GM18508 (cell line): Measurements from ENCODE around the gene RCOR3.

Source experiments
- ATAC-seq: cut with Tn5 transposase; IDR thresholded peaks from one replicate; pipeline ENCODE4 v1.9.1; 2021; ENCODE audit warnings: moderate number of reproducible peaks; ENCODE audit not compliant: insufficient read depth, unreplicated experiment

RCOR3 gene

GRCh38 chr1:211323156-211324063 is 64.2 kb downstream of the RCOR3 start:
- peak; percentile 39 for ATAC-seq

GRCh38 chr1:211324992-211325775 is 66.0 kb downstream of the RCOR3 start:
- no peak for ATAC-seq

GRCh38 chr1:211326140-211326527 is 67.0 kb downstream of the RCOR3 start:
- ATAC-seq: no peak

- no peak for ATAC-seq
These were observed 67.6 kb downstream of the RCOR3 start, which contains the start of gene TRAF5 for GRCh38 chr1:211326528-211327345. TSS of gene TRAF5 (plus strand) at chr1:211326833. CDS start at chr1:211353240, 26,407 bp downstream.

GRCh38 chr1:211327346-211327921 is 68.3 kb downstream of the RCOR3 start:
- ATAC-seq: no peak

GRCh38 chr1:211328084-211328694 is 69.0 kb downstream of the RCOR3 start:
- ATAC-seq: no peak

- ATAC-seq: no peak
These were observed 69.8 kb downstream of the RCOR3 start for GRCh38 chr1:211328866-211329475.

GRCh38 chr1:211329764-211330201 is 70.6 kb downstream of the RCOR3 start:
- peak; percentile 39 for ATAC-seq

GRCh38 chr1:211330282-211330936 is 71.2 kb downstream of the RCOR3 start:
- no peak for ATAC-seq

GRCh38 chr1:211331011-211331709 is 72.0 kb downstream of the RCOR3 start:
- ATAC-seq: no peak

GRCh38 chr1:211332036-211332616 is 73.0 kb downstream of the RCOR3 start:
- no peak for ATAC-seq

- no peak for ATAC-seq
These were observed 73.7 kb downstream of the RCOR3 start for GRCh38 chr1:211332830-211333229.

- no peak for ATAC-seq
These were observed 74.7 kb downstream of the RCOR3 start for GRCh38 chr1:211333906-211334305.

- no peak for ATAC-seq
These were observed 75.8 kb downstream of the RCOR3 start for GRCh38 chr1:211334986-211335385.

GRCh38 chr1:211335522-211336157 is 76.5 kb downstream of the RCOR3 start:
- ATAC-seq: peak; percentile 85

GRCh38 chr1:211336161-211336560 is 77.0 kb downstream of the RCOR3 start:
- ATAC-seq: no peak

- ATAC-seq: no peak
These were observed 77.6 kb downstream of the RCOR3 start for GRCh38 chr1:211336775-211337174.
